ENCODE results near the gene RHOA.

The RHOA gene

DNA sequence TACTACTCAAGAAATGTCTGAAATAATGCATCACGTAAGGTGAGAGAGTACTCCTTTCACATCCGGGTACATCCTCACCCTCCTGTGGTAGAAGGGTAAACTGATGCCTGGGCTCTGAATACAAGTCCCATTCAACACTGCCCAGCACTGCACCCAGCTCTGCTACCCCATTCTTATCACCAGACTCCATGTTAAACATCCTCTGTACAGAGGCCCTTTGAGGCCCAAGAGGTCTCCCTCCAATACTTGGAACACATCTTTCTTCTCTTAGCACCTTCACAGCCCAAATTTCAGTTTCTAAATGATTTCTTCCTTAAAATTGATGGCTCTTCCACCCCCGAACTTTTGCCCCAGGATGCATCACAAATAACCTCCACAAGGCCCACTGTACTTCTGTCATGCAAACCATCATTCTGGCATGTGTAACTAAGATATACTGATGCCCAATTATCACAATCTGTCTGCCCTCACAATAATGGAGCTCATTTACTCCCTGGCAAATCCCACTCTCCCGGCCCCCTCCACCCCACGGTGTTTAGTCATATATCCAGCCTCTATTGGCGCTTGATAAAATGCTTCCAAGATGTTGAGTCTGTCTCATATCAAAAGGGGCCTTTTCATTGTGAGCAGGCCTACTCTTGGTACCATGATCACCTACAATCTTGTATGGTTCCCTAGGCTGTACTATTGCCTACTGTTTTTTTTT, 41.0 kb downstream of the RHOA start:
- TF ChIP-seq, protein P1, sequence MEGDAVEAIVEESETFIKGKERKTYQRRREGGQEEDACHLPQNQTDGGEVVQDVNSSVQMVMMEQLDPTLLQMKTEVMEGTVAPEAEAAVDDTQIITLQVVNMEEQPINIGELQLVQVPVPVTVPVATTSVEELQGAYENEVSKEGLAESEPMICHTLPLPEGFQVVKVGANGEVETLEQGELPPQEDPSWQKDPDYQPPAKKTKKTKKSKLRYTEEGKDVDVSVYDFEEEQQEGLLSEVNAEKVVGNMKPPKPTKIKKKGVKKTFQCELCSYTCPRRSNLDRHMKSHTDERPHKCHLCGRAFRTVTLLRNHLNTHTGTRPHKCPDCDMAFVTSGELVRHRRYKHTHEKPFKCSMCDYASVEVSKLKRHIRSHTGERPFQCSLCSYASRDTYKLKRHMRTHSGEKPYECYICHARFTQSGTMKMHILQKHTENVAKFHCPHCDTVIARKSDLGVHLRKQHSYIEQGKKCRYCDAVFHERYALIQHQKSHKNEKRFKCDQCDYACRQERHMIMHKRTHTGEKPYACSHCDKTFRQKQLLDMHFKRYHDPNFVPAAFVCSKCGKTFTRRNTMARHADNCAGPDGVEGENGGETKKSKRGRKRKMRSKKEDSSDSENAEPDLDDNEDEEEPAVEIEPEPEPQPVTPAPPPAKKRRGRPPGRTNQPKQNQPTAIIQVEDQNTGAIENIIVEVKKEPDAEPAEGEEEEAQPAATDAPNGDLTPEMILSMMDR (IDR thresholded peaks at IDR 0.05; ENCODE audit: borderline replicate concordance, insufficient read depth, low read depth, low read length): no peak
- H3K4me3 ChIP-seq (ENCODE audit: low read depth, low read length): no peak overlapping the region

DNA sequence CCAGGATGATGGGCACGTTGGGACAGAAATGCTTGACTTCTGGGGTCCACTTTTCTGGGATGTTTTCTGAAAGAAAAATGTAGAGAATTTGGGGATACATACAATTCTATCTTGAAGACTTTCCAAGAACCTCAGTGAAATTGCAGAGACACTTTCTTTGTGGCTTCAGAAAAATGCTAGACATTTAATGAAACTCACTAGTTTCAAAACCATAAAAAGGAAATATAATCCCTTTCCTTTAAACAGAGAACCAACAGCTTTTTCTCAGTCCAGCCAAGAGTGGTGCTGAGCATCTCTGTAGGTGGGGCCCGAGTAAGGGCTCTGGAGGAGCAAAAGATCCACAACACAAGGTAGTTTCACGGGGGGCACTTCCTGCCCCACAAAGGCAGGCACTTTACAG, 49.2 kb downstream of the RHOA start:
- TF ChIP-seq, protein P1 (IDR thresholded peaks at IDR 0.05; ENCODE audit: borderline replicate concordance, insufficient read depth, low read depth, low read length): no peak
- no peak overlapping the region for H3K4me3 ChIP-seq (ENCODE audit: low read depth, low read length)

DNA sequence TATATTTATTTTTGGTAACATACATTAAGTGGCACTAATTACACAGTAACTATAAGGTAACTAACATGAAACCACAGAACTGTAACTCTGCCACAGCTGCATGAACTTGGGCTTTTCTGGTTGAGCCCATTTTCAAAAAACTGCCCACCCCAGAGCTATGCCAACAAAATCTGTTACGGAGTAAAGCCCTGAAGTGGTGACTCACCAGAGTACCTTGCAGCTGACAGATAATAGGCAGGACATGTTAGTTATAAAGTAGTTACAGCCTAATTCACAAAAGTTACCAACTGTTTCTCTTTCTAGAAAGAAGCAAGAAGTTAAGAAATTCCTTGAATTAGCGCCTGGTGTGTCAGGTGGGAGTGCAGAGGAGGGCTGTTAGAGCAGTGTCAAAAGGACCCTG, 52.2 kb downstream of the RHOA start:
- TF ChIP-seq, protein P1 (IDR thresholded peaks at IDR 0.05; ENCODE audit: borderline replicate concordance, insufficient read depth, low read depth, low read length): no peak
- no peak overlapping the region for H3K4me3 ChIP-seq (ENCODE audit: low read depth, low read length)

DNA sequence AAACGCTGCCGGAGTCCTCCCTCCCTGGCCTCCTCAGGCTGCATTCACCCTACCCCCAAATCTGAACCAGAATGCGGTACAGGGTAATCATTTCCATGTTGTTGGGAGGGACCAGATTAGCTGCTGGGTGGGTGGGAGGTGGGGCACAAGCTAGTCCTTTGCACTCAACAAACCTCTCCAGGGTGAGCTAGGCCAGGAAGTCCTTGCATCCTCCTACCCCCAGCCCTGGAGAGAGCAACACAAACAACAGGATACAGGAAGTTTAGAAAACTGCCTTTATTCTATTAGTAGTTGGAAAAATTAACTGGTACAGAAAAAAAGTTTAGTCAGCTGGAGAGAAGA, 52.9 kb downstream of the RHOA start:
- peak overlapping the region; percentile 65 for H3K4me3 ChIP-seq (ENCODE audit: low read depth, low read length)
- TF ChIP-seq, protein P1 (IDR thresholded peaks at IDR 0.05; ENCODE audit: borderline replicate concordance, insufficient read depth, low read depth, low read length): no peak

GRCh38 chr3:49358217-49358883, 53.4 kb downstream of the RHOA start, which contains the start of gene GPX1:
GPX1 (minus strand) TSS chr3:49358353; CDS start chr3:49358278, 75 bp downstream.
- peak within 1 kb of the TSS; percentile 65 for H3K4me3 ChIP-seq (ENCODE audit: low read depth, low read length)
- TF ChIP-seq, protein P1 (IDR thresholded peaks at IDR 0.05; ENCODE audit: borderline replicate concordance, insufficient read depth, low read depth, low read length): no peak

DNA sequence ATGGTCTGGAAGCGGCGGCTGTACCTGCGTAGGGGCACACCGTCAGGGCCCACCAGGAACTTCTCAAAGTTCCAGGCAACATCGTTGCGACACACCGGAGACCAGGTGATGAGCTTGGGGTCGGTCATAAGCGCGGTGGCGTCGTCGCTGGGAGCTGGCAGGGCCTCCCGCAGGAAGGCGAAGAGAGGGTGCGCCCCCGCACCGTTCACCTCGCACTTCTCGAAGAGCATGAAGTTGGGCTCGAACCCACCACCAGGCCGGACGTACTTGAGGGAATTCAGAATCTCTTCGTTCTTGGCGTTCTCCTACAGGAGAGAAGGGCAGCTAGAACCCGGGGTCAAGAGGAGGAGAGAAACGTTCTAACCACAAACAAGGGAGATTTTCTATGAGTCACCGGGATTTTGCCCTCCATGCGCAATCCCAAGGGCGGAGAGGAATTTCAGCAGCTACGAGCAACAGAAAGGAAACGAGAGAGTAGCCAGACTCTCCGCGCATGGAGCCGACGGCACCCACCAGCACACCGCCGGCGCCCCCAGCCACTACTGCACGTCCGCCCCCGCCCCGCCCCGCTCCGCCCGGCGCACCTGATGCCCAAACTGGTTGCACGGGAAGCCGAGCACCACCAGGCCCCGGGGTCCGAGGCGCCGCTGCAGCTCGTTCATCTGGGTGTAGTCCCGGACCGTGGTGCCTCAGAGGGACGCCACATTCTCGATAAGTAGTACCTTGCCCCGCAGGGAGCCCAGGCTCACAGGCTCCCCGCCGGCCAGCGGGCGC, 54.1 kb downstream of the RHOA start:
- peak overlapping the region; percentile 65 for H3K4me3 ChIP-seq (ENCODE audit: low read depth, low read length)

DNA sequence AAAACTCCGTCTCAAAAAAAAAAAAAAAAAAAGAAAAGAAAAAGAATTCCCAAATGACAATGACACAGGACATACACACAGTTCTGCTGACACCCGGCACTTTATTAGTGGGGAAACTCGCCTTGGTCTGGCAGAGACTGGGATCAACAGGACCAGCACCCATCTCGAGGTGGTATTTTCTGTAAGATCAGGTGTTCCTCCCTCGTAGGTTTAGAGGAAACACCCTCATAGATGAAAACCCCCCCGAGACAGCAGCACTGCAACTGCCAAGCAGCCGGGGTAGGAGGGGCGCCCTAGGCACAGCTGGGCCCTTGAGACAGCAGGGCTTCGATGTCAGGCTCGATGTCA, 54.7 kb downstream of the RHOA start:
- H3K4me3 ChIP-seq (ENCODE audit: low read depth, low read length): peak overlapping the region; percentile 65

- no peak overlapping the region for H3K4me3 ChIP-seq (ENCODE audit: low read depth, low read length)
- TF ChIP-seq, protein P1 (IDR thresholded peaks at IDR 0.05; ENCODE audit: borderline replicate concordance, insufficient read depth, low read depth, low read length): no peak
These were observed 58.8 kb downstream of the RHOA start for GRCh38 chr3:49352890-49353421.

All from GM12875 (cell line).